ENCODE data around the gene TUBB4B.

TUBB4B gene

DNA sequence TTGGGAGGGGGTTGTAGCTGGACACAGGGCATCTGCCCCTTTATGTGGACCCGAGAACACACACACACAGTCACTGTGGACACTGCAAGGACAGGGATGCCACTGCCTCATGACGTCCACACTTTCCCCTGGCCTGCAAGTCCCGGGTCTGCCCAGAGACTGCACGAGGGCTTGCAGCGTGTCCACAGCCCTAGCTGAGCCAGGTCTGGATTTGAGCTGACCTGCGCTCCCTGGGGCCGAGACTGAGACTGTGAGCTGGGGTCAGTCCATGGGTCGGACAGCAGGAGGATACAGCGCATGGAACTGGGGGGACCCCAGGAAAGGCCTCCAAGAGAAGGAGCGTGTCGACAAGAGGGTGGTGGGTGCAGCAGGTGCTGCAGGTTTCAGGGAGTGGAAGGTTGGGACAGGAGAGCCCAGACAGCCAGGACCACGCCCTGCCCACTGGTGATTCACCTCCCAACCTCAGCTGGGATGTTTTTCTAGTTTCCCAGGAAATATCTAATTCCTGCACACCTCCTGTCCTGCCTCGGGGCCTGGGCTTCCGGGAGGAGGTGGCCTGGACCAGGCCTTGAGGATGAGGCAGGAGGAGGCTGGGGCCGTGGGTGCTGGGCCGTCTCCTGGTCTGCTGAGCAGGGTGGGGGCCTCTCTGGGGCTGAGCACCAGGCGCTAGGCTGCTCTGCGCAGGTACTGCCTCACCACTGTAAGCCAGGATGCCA, 14.6 kb upstream of the TUBB4B start:
- DNase-seq = no peak

DNA sequence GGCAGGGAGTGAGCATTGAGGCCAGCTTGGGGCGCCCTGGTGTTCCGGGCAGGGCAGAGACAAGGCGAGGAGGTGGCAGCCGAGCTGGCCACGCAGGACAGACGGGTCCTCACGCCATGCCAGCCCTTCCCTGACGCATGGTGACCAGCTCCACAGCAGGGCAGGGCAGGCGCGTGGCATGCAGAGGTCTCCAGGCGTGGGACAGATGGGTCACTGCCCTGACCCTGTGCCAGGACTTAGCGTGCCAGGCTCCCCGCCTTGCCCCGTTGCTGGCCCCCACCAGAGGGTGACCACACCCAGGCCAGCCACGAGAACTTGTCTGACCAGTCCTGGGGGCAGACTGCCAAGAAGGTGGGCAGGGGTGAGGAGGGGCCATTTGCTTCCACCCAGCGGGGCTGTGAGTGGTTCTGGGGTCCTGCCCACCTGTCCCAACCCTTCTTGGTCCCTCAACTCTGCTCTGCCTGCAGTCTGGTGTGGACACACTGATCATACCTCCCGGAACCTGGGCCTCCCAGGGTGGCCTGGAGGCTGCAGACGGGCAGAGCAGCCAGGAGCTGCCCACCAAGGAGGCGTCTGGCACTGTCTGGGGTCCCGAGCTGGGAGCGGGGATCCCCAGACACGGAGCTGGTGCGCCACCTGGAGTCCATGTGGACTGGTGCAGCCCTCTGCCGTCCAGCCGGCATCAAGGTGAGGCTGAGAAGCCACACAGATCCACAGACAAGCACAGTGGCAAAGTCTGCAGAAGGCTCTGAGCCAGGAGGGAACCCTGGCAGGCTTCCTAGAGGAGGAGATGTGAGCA, 13.8 kb upstream of the TUBB4B start, which contains the start of gene RNF224:
TSS of gene RNF224 (plus strand) at position 449 of the 799 bp plus-strand sequence. CDS start 834 bp downstream, outside the sequence.
- peak; percentile 91 for DNase-seq

DNA sequence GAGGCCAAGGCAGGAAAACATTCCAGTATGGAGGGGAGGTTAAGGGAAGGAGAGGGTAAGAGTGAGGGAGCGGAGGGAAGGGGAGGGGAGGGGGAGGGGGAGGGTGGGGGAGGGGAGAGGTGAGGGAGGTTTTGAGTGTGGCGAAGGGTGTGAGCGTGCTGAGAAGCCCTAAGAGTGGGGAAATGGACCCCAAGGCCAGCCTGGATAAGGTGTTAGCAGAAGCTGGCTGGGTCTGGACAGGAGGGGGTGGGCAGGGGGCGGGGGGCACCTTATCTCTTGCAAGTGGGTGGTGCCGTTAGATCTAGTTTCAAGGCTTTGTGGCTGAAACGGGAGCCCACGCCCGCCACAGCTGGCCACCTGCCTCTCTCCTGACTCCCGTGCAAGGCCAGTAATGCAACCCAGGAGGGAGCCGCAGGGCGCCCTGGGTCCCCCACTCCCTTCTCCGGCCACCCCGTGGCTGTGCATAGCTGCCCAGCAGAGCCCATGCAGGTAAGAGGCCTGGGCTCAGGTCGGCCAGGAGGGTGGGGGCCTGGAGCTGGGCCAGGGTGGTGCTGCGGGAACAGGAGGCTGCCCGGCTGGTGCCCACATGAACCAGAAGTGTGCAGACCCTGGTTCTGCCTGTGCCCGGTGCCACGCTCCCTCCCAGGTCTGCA, 13.1 kb upstream of the TUBB4B start:
- DNase-seq = no peak

DNA sequence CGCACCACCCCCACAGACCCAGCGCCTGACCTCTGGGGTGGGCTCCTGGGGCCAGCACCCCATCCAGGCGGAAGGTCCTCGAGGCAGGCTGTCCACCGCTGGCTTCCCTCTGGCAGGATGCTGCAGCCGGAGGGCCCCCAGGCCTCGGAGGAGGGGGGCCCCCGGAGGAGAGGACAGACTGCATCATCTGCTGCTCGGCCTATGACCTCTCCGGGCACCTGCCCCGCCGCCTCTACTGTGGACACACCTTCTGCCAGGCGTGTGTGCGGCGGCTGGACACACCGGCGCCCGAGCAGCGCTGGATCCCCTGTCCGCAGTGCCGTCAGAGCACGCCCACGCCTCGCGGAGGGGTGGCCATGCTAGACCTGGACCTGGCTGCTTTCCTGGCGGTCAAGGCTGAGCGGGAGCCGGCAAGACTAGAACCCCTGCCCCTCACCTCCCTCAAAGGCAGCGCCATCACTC, 12.6 kb upstream of the TUBB4B start:
- DNase-seq = no peak

DNA sequence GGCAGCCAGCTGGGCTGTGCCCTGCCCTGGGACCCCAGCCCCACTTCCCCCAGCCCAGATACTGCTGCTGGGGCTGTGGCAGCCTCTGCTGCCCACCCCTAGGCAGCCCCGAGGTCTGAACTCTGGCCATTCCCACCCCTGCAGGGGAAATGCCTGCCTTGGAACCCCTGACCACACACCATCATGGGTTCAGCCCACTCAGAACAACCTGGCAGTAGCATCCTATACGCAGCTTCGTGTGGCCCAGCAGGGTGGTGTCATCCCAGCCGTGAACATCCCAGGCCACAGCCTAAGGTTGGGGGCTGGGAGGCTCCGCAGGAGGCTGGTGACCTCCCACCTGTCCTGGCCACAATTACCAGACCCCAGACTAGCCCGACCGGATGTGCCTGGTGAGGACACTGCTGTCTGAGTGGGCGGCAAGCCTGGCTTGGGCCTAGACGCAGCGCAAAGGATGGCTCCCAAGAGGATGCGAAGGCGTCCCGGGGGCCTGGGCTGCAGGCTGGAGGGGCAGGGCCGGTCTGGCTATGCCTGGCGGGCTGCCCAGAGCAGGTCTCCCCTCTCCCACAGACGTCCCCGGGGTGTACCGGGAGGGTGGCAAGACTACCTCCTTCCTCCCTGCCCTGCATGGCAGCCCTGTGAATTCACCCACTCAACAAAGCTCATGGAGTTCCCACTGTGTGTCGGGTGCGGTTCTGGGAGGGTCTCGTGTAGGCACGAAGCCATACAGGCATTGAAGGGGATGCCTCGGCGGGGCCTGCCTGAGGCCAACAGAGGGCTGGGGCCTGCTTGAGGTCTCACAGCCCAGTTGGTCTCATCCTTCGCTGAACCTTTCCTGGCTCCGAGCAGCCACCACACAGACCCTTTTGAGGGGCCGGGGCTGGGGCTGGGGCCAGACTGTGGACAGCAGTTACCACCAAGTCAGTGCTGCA, 11.9 kb upstream of the TUBB4B start:
- DNase-seq = no peak

DNA sequence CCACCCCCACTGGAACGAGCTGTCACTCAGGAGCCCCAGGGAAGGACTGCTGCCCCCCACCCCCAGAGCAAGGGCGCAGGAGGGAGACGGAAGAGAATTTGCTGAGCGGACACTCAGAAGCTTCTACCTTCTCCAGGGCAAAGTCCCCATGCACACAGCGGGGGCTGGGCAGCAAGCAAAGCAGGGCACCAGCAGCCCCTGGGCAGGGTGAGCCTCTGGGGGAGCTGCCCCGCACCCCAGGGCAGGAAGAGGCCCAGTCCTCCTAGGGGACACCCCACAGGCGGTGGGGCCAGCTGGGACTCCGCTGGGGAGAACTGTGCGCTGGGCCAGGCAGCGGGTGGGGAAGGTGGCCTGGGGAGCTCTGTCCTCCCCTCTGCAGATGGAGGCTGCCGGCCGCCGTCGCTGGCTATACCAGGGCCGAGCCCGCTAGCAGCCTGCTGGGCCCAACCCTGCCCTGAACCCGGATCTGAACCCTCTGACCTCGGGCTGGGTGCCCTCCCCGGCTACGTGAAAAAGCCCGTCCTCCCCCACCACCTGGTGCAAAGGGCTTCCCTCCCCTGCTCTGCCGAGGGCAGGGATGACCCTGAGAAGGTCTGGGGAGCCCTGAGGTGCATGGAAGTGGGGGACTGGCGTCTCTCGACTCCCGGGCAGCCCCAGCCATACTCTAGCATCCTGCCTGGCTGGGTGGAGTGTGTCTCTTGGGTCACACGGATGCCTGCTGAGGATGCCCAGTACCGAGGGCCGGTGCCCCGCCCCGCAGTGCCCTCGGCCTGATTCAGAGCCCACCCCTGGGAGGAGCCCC, 11.0 kb upstream of the TUBB4B start:
- DNase-seq = no peak

DNA sequence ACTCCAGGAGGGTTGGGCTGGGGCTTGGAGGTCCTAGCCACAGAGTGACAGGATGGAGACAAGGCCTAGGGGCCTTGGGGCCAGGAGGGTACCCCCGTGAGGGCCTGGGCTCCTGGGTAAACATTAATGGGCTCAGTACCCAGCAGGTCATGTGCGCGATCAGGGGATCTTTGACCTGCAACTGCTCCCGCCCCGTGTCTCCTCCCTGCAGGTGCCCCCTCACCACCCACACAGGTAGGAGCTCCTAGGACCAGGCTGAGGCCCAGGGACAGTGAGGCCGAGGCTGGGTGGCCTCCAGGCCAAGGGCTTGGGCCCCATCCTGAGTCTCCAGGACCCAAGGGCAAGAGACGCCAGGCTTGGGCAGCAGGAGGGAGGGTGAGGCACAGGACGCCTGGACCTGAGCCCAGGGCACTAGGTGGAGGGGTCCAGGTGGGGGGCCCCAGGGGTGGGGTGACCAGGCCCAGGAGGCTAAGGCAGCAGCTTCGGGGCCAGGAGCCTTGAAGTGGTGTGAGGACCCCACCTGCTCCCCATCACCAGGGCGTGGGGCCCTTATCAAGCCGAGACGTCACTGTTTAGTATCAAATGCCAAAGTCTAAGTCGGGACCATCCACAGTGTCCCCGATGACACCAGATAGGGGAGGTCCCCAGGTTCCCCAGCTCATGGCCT, 10.2 kb upstream of the TUBB4B start, which contains the start of gene SLC34A3:
TSS of gene SLC34A3 (plus strand) at position 197 of the 667 bp plus-strand sequence. CDS start 802 bp downstream, outside the sequence.
- no peak for DNase-seq

DNA sequence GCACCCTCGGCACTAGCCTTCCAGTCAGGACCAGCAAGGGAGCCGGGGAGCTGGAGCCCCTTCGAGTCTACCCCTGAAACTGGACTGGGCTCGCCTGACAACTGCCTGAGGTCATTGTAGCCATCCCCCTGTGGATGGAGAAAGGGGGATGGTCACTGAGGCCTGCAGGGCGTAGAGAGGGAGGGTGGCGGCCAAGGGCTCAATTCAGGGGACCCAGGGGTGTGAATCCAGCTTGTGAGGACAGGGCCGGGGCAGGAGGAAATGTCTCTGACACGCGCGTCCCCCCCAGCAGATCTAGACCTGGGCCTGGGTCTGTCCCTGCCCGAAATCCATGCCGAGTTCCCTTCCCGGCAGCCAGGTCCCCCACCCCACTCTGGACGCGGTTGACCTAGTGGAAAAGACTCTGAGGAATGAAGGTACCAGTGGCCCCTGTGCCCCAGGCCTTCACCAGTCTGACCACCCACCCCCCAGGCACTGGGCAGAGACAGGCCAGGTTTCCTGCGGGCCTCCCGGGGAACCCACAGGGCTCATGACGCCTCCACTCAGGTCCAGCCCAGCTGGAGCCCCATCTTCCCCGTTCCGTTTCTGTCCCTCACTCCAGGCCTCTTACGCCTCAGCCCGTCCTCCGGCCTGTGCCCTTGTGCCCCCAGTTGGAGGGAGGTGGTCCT, 9.6 kb upstream of the TUBB4B start:
- DNase-seq = no peak

DNA sequence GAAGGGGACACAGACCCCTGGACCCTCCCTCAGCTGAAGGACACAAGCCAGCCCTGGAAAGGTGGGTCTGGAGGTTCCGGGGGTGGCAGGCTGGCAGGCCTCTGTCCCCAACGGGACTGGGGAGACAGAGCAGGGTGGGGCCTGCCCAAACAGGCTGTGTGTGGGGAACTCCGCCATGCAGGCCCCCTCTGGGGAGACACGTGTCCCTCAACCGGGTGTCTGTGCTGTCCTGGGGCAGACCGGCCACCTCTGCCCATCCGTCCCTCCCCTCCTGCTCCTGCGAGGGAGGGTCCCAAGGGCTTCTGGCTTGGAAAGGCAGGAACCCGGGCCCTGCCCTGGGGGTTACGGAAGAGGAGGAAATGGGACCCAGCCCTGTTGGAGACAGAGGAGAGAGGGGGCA, 9.0 kb upstream of the TUBB4B start:
- no peak for DNase-seq

DNA sequence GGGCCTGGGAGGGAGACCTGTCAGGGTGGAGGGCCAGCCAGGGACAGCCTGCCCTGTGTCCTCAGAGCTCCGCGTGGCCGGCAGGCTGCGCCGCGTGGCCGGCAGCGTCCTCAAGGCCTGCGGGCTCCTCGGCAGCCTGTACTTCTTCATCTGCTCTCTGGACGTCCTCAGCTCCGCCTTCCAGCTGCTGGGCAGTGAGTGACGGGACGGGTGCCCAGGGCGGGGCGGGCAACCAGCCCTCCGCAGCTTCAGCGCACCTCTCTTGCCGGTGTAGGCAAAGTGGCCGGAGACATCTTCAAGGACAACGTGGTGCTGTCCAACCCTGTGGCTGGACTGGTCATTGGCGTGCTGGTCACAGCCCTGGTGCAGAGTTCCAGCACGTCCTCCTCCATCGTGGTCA, 8.6 kb upstream of the TUBB4B start:
- no peak for DNase-seq

DNA sequence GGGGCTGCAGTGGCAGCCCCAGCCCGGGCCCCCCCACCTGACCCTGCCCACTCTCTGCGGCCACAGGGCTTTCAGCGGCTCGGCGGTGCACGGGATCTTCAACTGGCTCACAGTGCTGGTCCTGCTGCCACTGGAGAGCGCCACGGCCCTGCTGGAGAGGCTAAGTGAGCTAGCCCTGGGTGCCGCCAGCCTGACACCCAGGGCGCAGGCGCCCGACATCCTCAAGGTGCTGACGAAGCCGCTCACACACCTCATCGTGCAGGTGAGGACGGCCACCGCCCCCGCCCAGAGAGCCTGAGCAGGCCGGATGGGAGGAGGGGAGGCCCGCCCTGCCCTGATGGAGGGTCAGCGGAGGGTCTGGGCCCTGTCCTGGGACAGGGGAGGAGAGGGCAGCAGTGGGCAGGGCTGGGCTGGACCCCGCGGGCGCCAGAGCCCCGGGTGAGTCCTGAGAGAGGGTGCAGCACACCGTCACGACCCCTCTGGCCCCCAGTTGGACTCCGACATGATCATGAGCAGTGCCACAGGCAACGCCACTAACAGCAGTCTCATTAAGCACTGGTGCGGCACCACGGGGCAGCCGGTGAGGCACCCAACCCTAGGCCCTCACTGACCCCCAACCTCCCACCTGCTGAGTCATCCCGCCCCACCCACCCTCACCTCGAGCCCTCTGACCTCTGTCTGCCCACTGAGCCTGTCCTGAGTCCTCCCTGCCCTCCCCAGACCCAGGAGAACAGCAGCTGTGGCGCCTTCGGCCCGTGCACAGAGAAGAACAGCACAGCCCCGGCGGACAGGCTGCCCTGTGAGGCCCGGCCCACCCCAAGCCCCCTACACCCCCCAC, 7.7 kb upstream of the TUBB4B start:
- no peak for DNase-seq

DNA sequence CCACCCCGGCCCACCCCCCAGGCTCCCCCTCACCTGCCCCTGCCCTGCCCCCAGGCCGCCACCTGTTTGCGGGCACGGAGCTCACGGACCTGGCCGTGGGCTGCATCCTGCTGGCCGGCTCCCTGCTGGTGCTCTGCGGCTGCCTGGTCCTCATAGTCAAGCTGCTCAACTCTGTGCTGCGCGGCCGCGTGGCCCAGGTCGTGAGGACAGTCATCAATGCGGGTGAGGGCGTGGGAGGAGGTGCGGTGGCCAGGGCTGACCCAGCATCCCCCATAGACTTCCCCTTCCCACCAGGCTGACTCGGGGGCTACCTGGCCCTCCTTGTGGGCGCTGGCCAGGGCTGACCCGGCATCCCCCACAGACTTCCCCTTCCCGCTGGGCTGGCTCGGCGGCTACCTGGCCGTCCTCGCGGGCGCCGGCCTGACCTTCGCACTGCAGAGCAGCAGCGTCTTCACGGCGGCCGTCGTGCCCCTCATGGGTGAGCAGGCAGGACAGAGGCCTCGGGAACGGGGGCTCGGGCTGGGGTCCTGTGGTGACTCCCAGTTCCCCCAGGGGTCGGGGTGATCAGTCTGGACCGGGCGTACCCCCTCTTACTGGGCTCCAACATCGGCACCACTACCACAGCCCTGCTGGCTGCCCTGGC, 6.9 kb upstream of the TUBB4B start:
- DNase-seq = no peak

DNA sequence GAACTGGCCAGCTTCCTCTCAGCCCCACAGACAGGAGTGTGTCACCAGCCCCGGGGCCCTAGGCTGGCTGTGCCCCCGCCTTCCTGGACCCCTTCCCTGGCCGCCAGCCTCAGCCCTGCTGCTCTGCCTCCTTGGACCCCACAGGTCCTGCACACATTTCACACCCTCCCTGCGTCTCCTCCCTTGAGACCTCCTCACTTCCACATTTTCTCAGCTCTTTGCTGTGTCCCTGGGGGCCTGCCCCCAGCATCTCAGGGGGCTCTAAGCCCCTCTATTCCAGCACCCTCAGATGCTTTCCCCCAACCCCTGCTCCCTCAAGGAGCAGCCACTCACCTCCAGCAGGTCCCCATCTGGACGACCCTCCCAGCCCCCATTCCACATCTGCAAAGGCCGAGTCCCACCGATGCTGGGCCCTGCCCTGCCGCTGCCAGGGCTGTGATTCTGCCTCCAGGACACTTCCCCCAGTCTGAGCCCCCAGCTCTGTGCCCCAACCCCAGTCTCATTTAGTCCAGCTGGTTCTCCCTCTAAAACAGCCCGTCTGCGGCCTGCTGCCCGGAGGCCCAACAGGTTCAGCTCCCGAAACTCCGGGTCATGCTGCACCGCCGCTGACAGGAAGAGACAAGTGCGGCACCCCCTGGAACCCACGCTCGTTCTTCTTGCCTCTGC, 6.2 kb upstream of the TUBB4B start:
- no peak for DNase-seq

DNA sequence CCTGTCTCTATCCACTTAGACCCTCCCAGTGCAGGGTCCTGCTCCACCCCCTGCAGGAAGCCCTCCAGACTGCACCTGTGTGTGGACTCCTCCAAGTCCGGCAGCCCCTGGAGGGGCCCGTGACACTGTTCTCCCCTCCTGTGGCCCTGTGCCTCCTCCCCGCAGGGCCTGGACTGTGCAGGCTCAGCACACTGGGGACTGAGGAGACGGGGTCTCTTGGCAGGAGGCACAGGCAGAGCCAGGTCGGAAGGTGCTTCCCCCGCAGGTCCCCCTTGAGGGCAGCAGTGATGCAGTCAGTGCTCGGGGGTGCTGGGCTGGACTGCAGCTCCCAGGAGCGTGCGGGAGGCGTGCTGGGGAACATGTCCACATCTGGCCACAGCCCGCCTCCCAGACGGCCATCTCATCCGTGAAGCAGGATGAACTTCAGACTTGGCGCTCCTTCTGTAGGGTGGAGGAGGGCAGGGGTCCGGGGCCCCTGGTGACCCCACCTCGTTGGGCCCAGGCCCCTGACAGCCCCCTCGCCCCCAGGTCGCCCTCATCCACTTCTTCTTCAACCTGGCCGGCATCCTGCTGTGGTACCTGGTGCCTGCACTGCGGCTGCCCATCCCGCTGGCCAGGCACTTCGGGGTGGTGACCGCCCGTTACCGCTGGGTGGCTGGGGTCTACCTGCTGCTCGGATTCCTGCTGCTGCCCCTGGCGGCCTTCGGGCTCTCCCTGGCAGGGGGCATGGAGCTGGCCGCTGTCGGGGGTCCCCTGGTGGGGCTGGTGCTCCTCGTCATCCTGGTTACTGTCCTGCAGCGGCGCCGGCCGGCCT, 5.5 kb upstream of the TUBB4B start:
- DNase-seq = no peak

DNA sequence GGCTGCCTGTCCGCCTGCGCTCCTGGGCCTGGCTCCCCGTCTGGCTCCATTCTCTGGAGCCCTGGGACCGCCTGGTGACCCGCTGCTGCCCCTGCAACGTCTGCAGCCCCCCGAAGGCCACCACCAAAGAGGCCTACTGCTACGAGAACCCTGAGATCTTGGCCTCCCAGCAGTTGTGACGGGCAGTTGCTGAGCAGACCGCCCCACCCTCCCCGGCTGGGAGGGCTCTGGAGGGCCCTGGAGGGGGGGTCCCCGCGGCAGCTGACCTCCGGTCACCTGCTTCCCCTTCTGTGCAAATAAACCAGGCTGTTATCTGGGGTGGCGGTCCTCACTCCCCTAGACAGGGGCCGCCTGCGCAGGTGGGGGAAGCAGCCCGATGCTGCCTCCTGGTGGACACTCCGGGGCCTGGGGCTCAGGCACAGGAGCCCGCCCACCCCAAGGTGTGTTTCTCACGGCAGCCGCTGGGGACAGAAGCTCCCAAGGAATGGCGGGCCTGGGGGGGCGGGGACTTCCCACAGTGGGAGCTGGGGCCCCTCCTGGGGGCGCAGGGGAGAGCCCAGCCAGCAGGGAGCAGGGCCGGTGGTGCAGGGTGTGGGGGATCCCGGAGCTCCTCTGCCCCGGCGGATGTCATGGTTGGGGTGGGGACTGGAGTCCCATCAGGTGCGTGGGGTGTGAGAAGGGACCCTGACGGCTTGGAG, 4.7 kb upstream of the TUBB4B start:
- peak; percentile 97 for DNase-seq

DNA sequence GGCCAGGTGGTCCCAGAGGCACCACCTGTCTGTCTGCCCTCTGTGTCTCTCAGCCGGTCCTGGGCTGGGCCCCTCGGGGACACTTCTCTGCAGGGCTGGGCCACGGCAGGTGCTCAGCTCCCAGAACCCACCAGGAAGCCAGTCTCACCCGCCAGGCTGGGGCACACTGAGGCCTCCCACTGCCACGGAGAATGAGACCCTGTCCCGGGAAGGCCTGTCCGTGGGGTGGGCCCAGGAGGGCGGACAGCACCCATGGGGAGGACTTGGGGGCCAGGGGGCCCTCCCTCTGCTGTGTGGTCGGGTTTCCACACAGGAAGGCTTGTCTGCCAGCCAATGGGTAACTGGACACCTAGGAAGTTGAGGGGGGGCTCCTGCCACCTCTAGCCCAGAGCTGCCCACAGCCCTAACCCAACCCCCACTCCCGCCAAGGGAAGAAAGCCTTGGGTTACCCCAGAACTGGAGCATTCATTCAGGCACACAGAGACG, 4.1 kb upstream of the TUBB4B start:
- DNase-seq = no peak
